GM12875 (cell line): ENCODE data around the gene NCOA1.

Source experiments
- H3K4me3 ChIP-seq: one replicate; pipeline ENCODE4 v1.5.1; 2011; ENCODE audit warnings: low read depth, low read length, control low read depth
- TF ChIP-seq, protein P1 (sequence below): IDR thresholded peaks from 2 replicates; pipeline ENCODE4 v1.5.1; 2011; ENCODE audit warnings: low read depth, mild to moderate bottlenecking, control low read depth, inconsistent platforms, low read length, moderate library complexity, borderline replicate concordance; ENCODE audit not compliant: insufficient read depth

NCOA1 gene

DNA sequence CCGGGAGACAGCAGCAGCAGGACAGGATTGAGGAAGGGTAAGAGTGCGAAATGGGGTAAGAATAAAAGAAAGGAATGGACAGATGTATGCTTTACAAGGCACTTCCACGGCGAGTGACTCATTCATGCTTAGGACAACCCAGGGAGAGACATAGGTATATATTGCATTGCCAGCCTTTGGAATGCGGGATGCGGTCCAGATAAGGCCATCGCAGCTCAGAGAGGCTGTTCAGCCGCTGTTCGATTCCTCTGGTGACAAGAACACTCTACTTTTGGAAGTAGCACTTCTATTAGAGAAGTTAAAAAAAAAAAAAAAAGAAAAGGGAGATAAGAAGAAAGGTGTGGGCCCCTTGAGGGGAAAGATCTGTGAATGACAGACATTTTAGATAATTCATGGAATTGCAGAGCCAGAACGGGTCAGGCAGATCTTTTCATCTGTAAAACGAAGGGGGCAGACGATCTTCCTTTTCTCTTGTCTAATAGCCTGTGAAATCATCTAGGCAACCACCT is 819 bp upstream of the NCOA1 start:
- peak overlapping the region; percentile 50 for H3K4me3 ChIP-seq
- TF ChIP-seq, protein P1, sequence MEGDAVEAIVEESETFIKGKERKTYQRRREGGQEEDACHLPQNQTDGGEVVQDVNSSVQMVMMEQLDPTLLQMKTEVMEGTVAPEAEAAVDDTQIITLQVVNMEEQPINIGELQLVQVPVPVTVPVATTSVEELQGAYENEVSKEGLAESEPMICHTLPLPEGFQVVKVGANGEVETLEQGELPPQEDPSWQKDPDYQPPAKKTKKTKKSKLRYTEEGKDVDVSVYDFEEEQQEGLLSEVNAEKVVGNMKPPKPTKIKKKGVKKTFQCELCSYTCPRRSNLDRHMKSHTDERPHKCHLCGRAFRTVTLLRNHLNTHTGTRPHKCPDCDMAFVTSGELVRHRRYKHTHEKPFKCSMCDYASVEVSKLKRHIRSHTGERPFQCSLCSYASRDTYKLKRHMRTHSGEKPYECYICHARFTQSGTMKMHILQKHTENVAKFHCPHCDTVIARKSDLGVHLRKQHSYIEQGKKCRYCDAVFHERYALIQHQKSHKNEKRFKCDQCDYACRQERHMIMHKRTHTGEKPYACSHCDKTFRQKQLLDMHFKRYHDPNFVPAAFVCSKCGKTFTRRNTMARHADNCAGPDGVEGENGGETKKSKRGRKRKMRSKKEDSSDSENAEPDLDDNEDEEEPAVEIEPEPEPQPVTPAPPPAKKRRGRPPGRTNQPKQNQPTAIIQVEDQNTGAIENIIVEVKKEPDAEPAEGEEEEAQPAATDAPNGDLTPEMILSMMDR = no peak

DNA sequence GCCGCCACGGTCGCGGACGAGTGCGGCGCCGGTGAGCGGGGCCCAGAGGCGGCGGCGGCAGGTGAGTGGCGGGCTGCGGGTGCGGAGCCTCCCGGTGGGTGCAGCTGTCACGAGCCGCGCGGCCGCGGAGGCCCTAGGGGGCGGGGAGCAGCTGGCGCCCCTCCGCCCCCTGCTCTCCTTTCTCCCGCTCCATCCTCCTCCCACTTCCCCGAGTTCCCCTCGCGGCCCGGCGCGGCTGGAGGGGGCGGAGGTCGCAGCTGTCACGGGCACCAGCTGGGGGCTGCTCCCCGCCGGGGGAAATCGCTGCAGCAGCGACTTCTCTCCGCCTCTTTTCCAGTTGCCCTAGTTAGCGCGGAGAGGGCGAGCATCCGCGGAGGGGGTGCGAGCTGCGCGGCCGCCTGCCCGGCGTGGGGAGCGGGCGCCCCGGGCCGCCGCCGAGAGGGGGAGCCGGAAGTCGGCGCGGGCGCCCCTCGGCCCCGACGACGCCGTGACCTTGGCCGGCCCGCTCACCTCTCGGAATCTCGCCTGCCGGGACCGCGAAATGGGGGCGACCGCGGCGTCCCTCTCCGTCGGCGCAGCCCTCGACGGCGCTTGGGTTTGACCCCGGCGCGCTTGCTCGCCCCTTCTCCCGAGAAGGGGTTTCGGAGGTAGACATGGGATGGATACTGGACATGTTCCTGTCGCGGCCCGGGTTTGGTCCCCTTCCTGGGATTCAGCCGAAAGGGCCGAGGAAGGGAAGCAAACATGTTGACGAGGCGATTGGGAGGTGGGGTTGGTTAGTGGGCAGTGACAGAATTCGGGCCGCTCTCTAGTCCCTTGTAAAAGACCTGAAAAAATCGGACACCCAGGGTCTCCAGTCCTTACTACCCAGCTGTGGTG is 727 bp downstream of the NCOA1 start:
- peak overlapping the region; percentile 90 for H3K4me3 ChIP-seq

DNA sequence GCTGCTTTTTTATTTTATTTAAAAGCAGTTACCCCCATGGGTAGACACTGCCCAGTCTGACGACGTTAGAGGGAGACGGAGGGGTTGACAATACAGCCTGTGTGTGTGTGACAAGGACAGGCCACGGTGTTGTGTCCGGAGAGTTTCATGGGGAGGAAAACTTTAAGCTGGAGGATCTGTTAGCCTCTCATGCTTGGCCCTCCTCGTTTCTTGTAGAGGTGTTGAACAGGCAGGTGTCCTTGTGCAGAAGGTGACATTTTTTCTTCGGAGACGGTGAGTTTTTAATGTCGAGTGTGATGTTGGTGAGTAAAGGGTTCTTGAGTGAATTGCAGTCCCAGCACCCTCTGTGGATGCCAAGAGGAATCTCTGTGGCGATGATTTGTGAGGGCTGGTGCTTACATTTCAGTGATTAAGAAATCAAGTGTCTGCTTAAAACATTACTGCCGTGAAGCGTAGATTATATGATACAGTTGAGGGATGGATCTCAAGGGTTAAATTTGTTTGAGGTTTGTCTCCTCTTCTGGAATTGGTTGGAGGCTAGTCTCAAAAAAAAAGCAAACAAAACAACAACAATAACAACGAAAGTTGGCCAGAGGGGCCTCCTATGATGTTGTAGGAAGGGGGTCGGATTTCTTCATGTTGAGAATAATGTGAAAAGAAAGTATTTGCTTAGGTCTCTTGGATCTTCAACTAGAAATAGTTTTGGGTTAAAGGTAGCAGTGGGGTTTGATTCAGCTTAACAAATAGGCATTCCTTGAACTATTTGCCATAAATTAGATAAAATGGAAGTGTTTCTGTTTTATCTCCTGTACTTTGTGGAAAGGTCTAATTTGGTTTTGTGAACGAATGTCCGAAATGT is 1.6 kb downstream of the NCOA1 start:
- H3K4me3 ChIP-seq = peak overlapping the region; percentile 90
- TF ChIP-seq, protein P1 = no peak

More for the DNA sequence above, 727 bp downstream of the NCOA1 start:
- TF ChIP-seq, protein P1 = no peak

DNA sequence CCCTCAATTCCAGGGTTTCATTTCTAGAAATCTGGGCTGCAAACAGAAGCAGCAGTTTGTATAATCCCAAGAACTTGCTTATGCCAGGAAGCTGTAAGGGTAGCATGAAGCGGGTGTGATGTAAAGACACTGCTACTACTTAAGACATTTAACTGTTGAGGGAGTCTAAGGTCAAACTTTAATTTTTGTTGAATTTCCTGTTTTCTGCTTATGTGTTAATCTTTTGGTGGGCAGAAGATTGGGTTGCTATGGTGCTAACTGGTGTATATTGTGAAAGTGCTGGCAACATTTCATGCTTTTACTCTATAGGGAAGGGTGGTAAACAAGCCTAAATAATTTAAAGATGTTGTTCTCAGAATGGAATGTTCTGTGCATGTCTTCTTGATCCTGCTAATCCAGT is 2.7 kb downstream of the NCOA1 start:
- TF ChIP-seq, protein P1 = no peak
- H3K4me3 ChIP-seq = no peak overlapping the region

DNA sequence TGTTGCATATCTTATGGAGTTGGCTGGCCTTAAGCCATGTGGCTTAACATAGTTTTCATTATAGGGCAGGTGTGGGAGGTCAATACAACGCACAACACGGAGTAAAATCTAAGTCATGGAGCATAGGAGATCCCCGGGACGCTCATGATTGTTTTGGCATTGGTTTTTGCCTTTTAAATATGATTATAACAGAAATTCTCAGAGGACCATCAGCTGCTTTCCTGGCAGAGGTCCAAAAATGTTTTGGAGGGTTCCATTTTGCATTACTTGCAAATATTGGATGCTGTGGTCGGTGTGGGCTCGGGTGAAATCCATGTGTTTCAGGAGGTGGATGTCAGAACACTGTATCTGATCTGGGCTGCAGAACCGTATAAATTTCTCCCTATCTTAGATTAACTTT is 3.4 kb downstream of the NCOA1 start:
- H3K4me3 ChIP-seq = no peak overlapping the region
- TF ChIP-seq, protein P1 = no peak

DNA sequence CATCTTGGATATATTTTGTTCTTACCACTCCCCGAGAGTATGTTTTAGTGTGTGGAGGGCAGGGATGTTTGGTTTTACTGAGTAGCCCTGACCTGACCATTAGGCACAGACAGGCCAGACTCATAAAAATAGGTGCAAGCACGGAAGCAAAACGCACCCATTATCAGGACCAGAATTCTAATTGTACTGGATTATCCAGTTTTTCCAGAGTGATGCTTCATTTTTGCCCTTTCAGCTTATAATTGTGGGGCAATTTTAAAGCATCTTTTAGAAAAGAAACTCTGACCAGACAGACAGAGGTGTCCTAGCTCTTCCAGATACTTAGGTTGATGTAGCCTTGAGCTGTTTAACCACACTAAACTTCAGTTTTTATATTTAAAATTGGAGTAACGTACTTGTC is 4.4 kb downstream of the NCOA1 start:
- TF ChIP-seq, protein P1 = no peak
- no peak overlapping the region for H3K4me3 ChIP-seq

DNA sequence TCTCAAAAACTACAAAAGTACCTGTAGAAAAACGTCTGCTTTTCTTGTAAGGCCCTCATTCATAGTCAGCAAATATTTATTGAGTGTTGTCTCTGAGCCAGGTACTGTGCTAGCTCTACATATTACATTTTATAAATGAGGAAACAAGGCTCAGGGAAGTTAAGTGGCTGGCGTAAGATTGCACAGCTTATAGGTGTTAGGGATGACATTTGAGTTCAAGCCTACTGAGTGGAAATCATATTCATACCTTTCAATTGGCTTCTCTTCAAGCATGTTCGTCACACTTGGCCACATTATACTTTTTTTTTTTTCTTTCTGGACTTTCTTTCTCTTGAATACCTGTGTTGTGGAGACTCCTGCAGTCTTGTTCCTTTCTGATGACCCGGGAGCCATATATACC is 5.9 kb downstream of the NCOA1 start:
- H3K4me3 ChIP-seq = no peak overlapping the region
- TF ChIP-seq, protein P1 = no peak
